ENCODE data around the gene ICAM4.

- TF ChIP-seq CTCF (conservative IDR thresholded peaks at IDR 0.05 in 1 of 2, IDR thresholded peaks at IDR 0.05 in 1 of 2; ENCODE audit: low read depth in 1 of 2, low read length in 2 of 2) (no peak), EZH2 (IDR thresholded peaks at IDR 0.05; ENCODE audit: low read length, missing control alignments) (no peak)
Measured at GRCh38 chr19:10325732-10326131, 39.0 kb downstream of the ICAM4 start.
